ENCODE data around the gene DUSP23. TPM values are rescaled to one million over a fixed set of nuclear protein-coding genes. Genes with fewer than 3 reads are reported as not detected.
A peak's percentile ranks its signal among the peaks of the same experiment; 100 is the strongest.

Gene DUSP23
- total and polyA plus RNA-seq, 7 donors, result 18.5 to 236 (median 46.5) TPM

DNA sequence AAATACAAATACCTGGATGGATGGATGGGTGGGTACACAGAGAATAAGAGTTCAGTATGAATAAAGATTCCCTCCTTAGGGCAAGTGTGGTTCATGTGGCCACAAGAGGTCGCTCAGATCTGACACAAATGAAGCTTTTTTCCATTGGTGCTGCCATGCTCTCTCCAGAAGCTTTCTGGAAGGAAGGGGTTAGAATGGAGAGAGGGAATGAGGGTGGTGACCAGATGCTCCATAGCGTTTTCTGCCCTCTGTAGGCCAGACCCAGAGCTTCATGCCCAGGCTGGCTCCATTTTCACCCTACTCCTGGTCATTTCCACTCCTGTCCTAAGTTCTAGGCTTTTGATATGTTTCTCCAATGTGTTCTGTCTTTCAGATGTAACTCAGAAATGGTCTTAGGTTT, 18.1 kb downstream of the DUSP23 start:
- intact Hi-C loops (cut with DNase I), result loop anchor here (1.0 to 5.0 kb wide), 3 partner anchors 92 to 208 kb away; no protein-coding TSS in a partner anchor
- 3 to 4% (median 3%) methylated on average over 2 of the region's 2 CpGs for WGBS, 3 donors
- Histone ChIP-seq H3K4me1 (no peaks in the 10 kb centered on the region), H3K9me3 (no peaks in the 10 kb centered on the region), H3K36me3 (ENCODE audit: insufficient read depth in 1 of 2, low read depth in 1 of 2) (no peaks in the 10 kb centered on the region), H3K4me3 (no peak overlapping the region), H3K27ac (no peak overlapping the region), H3K27me3 (ENCODE audit: insufficient read depth in 3 of 3, low read length in 2 of 3) (peaks cover 0 to 21% (median 5%) of the 10 kb centered on the region in 3 donors)
- ATAC-seq (peak; percentile 82 to 95 (median 90)), DNase-seq (peak; percentile 35 to 67)
- TF ChIP-seq, protein P1, sequence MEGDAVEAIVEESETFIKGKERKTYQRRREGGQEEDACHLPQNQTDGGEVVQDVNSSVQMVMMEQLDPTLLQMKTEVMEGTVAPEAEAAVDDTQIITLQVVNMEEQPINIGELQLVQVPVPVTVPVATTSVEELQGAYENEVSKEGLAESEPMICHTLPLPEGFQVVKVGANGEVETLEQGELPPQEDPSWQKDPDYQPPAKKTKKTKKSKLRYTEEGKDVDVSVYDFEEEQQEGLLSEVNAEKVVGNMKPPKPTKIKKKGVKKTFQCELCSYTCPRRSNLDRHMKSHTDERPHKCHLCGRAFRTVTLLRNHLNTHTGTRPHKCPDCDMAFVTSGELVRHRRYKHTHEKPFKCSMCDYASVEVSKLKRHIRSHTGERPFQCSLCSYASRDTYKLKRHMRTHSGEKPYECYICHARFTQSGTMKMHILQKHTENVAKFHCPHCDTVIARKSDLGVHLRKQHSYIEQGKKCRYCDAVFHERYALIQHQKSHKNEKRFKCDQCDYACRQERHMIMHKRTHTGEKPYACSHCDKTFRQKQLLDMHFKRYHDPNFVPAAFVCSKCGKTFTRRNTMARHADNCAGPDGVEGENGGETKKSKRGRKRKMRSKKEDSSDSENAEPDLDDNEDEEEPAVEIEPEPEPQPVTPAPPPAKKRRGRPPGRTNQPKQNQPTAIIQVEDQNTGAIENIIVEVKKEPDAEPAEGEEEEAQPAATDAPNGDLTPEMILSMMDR (IDR thresholded peaks at IDR 0.05), result peak; percentile 79

DNA sequence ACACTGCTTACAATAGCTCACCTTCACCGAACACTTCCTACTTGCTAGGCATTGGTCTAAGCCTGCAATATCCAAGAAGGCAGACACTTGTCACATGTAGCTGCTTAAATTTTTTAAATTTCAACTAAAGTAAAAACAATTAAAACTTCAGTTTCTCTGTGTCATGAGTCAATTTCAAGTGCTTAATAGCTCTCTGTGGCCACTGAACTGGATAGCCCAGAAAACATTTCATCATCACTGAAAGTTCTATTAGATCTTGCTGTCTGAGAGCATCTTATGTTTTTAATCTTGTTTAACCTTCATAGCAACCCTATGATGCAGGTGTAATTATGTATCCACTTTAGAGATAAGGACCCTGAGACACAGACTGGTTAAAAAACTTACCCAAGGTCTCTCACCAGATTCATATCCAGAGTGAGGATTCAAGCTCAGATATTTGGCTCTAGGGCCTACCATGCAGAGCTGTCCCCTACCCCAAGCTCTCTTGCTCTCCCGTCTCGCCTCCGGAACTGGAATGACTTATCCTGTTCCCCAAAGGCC, 18.8 kb downstream of the DUSP23 start:
- H3K9me3 ChIP-seq, result no peaks in the 10 kb centered on the region
- H3K27me3 ChIP-seq (ENCODE audit: insufficient read depth in 3 of 3, low read length in 2 of 3), result peaks cover 0 to 15% (median 5%) of the 10 kb centered on the region in 3 donors
- no peaks in the 10 kb centered on the region for H3K36me3 ChIP-seq (ENCODE audit: insufficient read depth in 1 of 2, low read depth in 1 of 2)
- no peak overlapping the region for H3K4me3 ChIP-seq
- TF ChIP-seq, protein P1 (IDR thresholded peaks at IDR 0.05), result no peak
- H3K27ac ChIP-seq, result no peak overlapping the region
- ATAC-seq (no peak), DNase-seq (no peak)
- H3K4me1 ChIP-seq, result no peaks in the 10 kb centered on the region
- intact Hi-C loops (cut with DNase I), result loop anchor here (1.0 to 5.0 kb wide), 3 partner anchors 91 to 208 kb away; no protein-coding TSS in a partner anchor
- WGBS, 3 donors, result 95 to 97% (median 96%) methylated on average over 4 of the region's 4 CpGs

DNA sequence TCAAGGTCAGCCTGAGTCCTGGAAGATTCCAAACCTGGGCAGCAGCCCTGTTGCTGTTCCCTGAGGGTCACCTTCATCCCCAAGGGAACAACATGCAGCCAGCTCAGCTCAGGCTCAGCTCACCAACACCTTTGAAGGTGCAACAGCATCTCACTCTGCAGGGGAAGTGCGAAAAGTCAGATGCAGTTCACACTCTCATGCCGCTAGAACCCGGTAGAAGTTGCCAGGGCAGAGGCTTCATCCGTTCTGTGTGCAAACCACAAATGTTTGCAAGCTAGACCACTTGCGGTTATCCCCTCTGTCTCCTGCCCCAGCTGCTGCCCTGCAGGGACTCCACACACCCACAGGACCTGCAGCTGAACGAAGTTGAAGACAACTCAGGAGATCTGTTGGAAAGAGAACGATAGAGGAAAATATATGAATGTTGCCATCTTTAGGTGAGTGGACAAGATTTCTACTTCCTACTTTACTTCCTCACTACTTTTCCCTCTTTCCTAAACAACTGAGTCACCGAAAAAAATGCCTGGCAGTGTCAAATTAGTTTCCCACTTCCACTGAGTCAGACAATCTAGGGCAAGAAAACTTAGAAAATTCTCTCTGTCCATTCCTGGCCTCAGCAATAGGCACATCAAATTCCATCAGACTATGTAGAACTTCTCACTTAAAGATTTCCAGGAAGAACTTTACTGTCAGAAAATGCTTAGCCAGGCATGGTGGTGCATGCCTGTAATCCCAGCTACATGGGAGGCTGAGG, 19.6 kb downstream of the DUSP23 start:
- H3K4me3 ChIP-seq, result no peak overlapping the region
- DNase-seq (no peak), ATAC-seq (no peak)
- H3K9me3 ChIP-seq, result no peaks in the 10 kb centered on the region
- H3K4me1 ChIP-seq, result no peaks in the 10 kb centered on the region
- H3K27me3 ChIP-seq (ENCODE audit: insufficient read depth in 3 of 3, low read length in 2 of 3), result peaks cover 0 to 6% (median 5%) of the 10 kb centered on the region in 3 donors
- no peaks in the 10 kb centered on the region for H3K36me3 ChIP-seq (ENCODE audit: insufficient read depth in 1 of 2, low read depth in 1 of 2)
- TF ChIP-seq, protein P1 (IDR thresholded peaks at IDR 0.05), result no peak
- 72 to 87% (median 79%) methylated on average over 8 of the region's 8 CpGs for WGBS, 3 donors
- intact Hi-C loops (cut with DNase I), result loop anchor here in 1 of 2 donors (5.0 kb wide), 1 partner anchor 52 kb away; no protein-coding TSS in a partner anchor
- no peak overlapping the region for H3K27ac ChIP-seq

DNA sequence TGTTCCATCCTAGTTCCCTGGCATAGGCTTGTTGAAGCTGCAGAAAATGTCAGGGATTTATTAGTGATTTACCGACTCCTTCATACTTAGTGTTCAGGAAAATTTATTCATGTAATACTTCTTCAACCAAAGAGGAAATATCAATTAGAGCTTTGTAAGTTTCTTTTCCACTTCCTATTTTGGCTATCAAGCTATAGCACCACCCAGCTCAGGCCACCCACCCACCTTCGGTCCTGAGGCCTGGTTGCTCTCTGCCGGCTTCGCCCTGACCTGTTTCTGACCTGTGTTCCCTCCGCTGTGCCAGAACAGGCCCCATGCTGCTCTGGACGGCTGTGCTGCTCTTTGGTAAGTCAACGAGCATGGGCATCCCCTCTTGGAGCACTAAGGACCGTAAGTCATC, 21.3 kb downstream of the DUSP23 start, which contains the start of gene FCRL6:
Gene FCRL6, plus strand, starts transcription at position 250 of the 400 bp plus-strand sequence. Its CDS starts 65 bp downstream, at position 315.
- 82 to 86% (median 85%) methylated on average over 8 of the region's 8 CpGs for WGBS, 3 donors
- no peaks in the 10 kb centered on the region for H3K36me3 ChIP-seq (ENCODE audit: insufficient read depth in 1 of 2, low read depth in 1 of 2)
- no peaks in the 10 kb centered on the region for H3K4me1 ChIP-seq
- H3K4me3 ChIP-seq, result no peak within 1 kb of the TSS
- no peak for DNase-seq
- TF ChIP-seq, protein P1 (IDR thresholded peaks at IDR 0.05), result no peak
- intact Hi-C loops (cut with DNase I), result loop anchor here in 1 of 2 donors (5.0 kb wide), 1 partner anchor 50 kb away; no protein-coding TSS in a partner anchor
- no peak for ATAC-seq
- H3K27me3 ChIP-seq (ENCODE audit: insufficient read depth in 3 of 3, low read length in 2 of 3), result peaks cover 0 to 5% (median 0%) of the 10 kb centered on the region in 3 donors
- H3K27ac ChIP-seq, result no peak within 1 kb of the TSS
- no peaks in the 10 kb centered on the region for H3K9me3 ChIP-seq

Data from psoas muscle (tissue), 8 donors.